ENCODE data around the gene HECTD4.

Gene HECTD4

DNA sequence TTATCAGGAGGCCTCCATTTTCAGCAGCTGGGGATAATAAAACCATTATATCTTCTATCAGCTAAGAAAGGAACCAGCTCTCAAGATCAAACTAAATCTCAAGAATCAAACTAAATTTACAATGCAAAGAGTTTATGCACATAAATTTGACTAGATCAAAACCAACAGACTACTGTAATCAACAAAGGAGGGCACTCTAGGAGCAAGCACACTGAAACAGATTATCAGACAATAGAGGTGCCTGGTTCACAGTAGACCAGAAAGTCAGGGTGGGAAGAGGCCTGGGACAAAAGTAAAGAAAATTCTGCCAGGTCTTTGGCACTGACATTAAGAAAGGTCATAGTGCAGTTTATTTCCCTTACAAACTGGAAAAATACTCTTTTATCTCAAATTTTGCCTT, 61.0 kb downstream of the HECTD4 start:
- DNase-seq (ENCODE audit: low read depth), result no peak

DNA sequence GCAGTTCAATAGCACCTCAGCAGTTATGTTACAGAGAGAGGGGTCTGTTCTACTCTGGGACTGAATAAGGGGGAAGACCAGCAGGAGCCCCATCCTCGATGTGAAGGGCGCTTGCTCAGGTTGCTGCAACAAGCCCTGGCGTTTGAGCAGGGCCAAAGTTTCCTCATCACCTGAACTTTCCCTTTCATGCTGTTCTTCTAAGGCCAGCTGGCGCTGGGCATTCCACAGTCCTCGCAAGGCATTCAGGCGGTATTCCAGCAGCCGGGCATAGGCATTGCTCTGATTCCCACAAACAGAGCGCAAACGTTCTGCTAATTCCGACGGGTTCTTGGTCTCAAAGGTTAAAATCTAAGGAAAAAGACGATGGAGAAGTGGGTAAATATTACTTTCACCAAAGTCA, 62.8 kb downstream of the HECTD4 start:
- DNase-seq (ENCODE audit: low read depth), result no peak

DNA sequence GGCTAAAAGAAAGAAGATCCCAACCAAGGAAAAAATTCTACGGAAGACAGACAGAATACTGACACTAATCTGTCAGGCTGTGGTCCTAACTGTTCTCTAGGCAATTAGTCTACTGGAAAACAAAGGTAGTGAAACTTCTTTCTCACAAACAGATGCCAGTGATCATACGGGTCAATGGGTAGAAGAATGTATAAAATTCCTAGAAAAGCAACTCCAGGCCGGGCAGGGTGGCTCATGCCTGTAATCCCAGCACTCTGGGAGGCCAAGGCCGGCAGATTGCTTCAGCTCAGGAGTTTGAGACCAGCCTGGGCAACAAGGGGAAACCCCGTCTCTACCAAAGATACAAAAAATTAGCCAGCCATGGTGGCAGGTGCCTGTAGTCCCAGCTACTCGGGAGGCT, 64.8 kb downstream of the HECTD4 start:
- DNase-seq (ENCODE audit: low read depth), result no peak

DNA sequence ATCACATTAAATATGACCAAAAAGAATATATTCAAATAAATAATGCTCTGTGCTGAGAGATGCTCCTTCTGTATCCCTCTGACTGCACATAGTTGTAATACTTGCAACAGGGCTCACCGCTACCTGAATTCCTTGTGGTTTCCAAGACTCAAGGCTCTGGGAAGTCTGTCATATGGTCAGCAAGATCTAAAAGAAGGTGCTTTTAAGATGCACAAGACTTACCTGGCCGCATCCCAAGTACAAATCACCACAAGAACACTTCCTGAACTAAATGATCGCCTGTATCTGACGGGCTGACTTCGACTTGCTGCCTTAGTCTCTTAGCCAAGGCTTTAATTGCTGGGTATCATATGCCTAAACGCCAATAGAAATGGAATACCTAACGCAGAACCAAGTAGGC, 67.2 kb downstream of the HECTD4 start:
- no peak for DNase-seq (ENCODE audit: low read depth)

DNA sequence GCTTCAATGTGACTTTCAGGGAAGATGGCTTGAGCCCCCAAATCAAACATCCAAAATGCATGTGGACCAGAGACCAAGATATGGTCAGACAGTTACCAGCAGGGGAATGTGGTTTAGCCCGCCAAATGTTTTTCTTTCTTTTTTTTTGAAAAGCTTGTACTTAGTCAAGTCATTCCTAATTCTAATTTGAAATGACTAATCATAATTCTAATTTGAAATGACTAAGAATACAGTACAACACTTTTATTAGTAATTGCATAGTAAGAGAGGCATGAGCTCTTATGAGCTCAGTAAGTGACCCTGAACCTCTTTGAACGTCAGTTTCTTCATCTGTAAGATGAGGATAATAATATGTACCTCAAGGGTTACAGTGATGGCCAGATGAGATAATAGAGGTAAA, 72.4 kb downstream of the HECTD4 start:
- no peak for DNase-seq (ENCODE audit: low read depth)

DNA sequence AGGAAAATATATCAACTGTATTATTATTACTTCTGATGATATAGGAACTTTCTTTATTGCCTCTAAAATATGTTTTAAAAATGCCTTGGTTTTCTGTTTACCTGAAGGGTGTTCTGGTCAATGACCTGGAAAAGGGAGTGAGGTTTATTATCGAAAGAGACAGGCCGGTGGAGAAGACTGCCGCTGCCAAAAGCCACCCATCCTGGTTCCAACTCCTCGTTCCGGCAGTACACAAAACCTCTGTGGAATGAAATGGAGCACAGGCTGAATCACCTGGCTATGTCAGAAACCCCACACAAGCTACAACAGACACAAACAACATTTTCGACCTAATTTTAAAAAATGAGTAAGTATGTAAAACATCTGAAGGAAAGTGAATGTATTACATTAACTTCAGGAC, 73.6 kb downstream of the HECTD4 start:
- DNase-seq (ENCODE audit: low read depth), result no peak

DNA sequence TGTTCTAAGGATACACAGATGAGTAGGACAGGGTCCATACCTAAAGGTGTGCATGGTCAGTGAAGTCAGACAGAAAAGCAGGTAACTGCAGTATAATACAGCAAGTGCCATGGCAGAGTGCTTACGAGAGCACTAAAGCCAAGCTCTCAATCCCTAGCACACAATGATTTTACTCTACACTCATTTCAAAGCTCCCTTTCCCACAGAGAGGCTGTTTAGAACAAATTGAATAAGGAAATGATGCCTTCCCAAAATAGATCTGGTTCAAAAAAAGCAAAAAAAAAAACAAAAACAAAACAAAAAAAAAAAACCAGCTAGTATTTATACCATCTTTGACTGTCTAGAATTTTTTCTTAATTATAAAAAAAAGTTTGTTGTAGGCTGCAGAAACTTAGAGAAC, 74.1 kb downstream of the HECTD4 start:
- DNase-seq (ENCODE audit: low read depth), result no peak

DNA sequence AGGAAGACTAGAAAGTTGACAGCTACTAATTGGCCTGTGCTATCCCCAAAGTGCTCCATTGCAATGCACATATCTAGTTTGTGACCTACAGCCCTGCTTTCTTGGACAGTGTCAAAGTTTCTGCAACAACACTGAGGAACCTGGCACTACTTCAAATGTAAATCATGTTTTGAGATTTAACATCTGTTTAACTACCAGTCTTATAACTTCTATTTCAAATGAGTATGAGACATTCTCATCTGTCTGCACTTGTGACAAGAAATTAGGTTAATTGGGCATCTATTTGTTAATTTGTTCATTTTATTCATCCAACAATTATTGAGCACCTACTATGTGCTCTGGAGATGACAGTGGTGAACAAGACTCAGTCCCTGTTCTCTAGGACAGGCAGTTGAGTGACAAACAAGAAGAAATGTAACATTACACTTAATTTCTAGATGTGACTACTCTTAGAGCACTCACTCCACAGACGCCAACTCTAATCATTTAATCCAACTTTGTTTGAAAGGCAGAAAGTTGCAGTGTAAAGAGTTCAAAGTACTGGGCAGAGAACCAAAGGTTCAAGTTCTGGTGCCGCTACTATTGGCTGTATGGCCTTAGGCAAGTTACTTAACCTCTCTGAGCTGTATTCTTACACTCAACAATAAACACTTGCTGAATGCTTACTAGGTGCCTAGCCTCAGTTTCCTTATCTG, 74.8 kb downstream of the HECTD4 start:
- DNase-seq (ENCODE audit: low read depth), result no peak

DNA sequence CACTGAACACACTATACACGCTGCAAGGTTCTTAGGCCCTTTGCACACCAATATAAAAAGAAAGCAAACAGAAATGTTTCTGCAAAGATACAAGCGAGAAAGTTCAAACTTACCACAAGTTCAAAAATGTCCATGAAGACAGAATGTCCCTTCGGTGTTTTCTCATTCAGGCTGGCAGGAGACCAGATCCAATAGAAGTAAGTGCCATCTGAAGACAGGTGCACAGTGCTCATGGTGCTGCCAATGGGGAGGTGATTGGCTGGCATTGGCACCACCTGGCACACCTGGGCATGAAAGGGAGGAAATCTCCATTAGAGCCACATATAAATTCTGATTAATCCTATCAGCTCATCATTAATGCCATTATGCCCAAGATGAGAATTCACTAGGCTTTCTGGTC, 76.3 kb downstream of the HECTD4 start:
- no peak for DNase-seq (ENCODE audit: low read depth)

DNA sequence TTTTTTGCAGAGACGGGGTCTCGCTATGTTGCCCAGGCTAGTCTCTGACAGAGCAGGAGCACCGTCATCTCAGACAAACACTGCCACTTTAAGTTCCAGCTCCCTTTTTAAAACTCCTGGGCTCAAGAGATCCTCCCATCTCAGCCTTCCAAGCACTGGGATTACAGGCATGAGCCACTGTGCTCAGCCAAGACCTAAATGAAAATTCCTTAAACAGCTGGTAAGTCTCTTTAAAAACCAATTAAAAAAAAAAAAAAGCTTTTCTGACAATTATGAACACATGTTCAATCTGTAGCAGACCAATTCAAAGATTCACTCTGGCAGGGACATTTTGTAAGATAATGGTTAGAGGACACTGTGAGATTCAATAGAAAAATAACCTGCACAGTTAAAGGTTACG, 77.8 kb downstream of the HECTD4 start:
- DNase-seq (ENCODE audit: low read depth), result no peak

DNA sequence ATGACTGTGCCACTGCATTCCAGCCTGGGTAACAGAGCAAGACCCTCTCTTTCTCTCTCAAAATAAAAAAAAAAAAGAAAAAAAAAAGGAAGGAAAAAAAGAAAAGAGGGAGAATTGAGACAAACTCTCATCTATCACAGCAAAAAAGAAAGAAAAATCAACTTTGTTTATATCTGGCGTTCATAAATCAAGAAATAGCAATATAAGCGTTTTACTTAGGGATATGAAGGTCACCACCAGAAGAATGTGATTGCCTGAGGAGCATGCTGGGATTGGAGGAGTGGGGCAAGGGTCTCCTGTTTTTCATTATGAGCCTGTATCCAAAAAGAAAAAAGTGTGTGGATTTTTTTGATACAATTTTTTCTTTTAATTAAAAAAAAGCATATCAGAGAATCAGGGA, 78.4 kb downstream of the HECTD4 start:
- no peak for DNase-seq (ENCODE audit: low read depth)

DNA sequence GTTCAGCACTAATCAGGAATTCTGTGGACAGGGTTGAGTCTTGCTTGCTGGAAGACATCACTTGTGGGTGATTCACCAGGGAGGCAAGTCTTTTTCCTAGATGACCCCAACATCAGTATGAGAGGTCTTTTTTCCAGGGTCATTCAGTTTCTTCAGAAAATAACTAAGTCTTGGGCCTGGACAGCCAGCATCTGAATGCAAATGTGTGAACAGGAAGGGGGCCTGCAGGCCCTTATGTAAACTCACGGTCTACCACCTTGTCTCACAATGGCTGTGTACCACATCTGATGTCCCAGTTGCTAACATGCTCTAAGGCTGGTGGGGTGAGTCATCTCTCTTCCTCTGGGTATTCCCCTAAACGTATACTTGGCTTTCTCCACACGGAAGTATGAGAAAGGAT, 79.2 kb downstream of the HECTD4 start:
- peak; percentile 2 for DNase-seq (ENCODE audit: low read depth)

DNA sequence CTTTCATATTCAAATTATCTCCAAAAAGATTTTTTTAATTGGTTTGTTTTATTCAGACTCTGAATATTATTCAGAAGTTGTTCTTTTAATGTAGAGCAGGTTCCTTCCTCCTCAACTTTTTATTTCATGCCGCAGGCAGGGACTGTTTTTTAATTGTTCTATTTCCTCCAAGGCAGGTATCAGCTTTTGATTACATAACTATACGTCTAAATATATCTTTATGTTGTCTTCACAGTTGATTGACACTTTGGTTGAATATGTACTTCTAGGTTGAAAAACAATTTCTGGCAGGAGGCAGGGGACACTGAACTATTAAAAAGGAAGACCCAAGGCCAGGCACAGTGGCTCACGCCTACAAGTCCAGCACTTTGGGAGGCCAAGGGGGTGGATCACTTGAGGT, 82.5 kb downstream of the HECTD4 start:
- DNase-seq (ENCODE audit: low read depth), result no peak

DNA sequence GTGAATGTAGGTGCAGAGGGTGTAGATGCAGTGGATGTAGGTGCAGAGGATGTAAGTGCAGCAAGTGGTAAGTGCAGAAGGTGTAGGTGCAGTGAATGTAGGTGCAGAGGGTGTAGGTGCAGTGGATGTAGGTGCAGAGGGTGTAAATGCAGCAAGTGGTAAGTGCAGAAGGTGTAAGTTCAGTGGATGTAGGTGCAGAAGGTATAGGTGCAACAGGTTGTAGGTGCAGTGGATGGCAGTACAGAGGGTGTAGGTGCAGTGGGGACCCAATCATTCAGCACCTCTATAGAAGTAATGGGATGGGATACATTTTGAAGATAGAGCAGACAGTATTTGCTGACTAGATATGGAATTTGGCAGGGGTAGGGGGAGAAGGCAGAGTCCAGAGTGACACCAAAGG, 85.0 kb downstream of the HECTD4 start:
- no peak for DNase-seq (ENCODE audit: low read depth)

DNA sequence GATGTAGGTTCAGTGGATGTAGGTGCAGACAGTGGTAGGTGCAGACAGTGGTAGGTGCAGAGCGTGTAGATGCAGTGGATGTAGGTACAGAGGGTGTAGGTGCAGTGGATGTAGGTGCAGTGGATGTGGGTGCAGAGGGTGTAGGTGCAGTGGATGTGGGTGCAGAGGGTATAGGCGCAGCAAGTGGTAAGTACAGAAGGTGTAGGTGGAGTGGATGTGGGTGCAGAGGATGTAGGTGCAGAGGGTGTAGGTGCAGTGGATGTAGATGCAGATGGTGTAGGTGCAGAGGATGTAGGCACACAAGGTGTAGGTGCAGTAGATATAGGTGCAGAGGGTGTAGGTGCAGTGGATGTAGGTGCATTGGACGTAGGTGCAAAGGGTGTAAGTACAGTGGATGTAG, 86.0 kb downstream of the HECTD4 start:
- no peak for DNase-seq (ENCODE audit: low read depth)

DNA sequence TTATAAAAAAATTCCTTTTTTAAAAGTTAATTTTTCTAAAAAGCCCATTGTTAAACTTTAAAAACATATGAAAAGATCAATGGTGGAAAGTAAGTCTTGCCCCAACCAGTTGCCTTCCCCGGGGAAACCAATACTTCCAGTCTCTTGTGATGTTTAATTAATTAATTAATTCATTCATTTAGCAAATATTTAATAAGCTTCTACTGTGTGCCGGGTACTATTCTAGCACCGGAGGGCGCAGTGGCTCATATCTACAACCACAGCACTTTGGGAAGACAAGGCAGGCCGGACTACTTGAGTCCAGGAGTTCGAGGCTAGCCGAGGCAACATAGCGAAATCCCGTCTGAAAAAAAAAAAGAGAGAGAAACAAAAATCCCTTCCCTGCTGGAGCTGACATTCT, 87.4 kb downstream of the HECTD4 start:
- DNase-seq (ENCODE audit: low read depth), result no peak

DNA sequence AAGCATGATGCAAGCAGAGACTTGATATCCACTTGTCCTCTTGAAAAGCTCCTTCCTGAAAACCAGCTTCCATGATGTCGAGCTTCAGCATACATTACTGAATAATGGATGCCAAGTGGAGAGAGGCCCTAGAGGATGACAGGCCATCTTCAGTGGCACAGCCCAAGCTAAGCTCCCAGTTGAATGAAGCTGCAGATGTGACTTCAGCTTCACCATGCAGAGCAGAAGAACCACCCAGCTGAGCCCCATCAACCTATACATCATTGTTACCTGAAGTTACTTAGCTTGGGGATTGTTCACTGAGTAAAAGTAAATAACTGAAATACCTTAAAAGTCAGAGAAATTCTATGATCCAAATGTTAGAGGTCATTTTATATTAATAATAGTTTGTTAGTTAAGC, 93.6 kb downstream of the HECTD4 start:
- DNase-seq (ENCODE audit: low read depth), result no peak

DNA sequence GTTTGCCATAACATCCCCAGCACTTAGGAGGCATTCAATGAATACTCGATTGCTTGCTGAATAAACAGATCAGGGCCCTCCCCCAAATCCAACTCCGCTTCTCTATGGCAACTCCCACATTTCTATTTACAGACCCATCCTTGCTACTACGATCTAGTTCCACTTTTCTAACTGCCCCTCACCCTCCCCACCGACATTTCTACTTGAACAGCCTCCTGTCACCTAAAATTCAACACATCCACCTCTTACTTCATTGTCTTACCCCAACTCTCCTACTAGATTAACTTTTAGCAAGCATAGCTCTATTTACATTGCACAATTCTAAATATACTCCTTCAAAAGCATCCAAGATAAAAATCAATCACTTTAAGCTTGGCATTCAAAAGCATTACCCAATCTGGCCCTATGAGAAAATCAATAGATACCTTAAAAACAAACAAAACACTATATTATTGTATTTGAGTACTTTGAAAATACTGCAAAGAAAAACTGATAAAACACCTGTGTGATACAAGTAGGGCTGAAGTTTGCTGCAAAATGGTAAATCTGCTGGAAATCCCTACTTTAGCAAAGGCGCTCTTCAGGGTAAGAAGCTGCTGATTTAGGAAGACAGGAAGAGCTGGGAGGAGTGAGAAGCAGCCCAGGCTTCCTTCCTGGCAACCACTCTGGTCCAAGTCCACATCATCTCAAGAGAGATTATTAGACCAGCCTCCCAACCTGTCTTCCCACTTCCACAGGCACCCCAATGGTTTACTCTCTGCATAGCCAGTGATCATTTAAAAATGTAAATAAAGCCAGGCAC, 96.4 kb downstream of the HECTD4 start:
- DNase-seq (ENCODE audit: low read depth), result no peak

DNA sequence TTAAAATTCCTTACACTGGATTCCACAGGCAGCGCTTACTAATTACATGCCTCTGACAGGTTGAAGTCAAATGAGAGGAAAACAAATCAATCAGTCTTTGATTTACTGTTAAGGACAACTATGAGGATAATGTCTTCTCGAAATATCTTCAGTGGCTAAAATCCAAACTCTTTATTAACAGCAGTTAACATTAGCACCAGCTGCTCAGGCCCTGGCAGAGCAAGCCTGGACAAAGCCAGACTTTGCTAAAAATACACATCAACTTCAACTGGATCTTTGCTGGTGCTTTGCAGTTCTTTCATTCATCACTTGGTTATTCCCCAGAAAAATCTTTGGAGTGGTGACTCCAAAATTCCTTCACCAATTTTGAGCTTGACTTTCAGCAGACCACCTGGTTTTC, 98.7 kb downstream of the HECTD4 start:
- no peak for DNase-seq (ENCODE audit: low read depth)

DNA sequence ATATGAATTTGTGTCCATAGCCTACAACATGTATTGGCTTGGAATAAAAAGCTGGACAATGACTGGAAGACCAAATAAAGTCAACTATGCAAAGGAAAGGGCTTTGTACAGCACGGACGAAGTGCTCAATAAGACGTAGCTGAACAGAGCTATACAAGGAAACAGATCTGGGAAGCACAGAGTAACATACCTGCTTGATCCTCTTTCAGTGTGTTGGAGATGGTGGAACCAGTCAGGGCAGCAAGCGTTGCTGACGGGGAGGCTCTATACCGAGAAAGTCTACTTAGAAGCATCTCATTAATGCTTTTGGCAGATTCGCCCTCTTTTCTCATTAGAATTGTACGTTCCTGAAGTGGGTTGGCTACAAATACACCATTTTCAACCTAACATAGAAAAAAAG, 99.3 kb downstream of the HECTD4 start:
- no peak for DNase-seq (ENCODE audit: low read depth)

DNA sequence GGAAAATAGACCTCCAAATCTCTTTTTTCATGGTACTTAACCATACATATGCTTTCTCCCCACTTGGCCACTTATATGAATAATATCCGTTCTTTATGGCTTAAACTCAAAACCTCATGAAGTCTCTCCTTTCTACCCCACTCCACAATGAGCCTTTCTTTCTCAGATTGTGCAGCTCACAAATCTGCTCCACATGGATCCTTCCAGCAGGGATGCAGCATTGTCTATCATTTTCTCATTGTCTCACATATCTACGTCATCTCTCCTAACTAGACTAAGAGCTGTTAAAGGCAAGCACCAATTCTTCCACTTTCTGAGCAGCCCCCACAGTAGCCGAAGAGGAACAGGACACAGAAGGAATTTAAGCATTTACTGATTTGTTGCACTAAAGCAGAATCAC, 106.4 kb downstream of the HECTD4 start:
- no peak for DNase-seq (ENCODE audit: low read depth)

DNA sequence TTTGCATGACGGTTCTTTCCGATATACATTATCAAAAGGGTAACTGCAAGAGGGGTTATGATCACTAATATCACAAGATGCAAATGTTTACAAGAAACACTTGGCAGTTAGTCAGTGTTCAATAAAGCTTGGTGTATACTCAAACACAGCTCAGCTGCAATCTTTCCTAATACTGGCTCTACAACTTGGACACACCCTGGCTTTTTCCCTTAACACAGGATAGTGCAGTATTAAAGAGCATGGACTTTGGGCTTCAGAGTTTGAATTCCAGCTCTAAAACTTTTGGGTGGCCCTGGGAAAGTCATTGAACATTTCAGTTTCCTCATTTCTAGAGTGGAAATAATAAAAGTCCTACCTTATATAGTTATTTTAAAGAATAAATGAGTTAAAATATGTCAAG, 107.0 kb downstream of the HECTD4 start:
- DNase-seq (ENCODE audit: low read depth), result no peak

DNA sequence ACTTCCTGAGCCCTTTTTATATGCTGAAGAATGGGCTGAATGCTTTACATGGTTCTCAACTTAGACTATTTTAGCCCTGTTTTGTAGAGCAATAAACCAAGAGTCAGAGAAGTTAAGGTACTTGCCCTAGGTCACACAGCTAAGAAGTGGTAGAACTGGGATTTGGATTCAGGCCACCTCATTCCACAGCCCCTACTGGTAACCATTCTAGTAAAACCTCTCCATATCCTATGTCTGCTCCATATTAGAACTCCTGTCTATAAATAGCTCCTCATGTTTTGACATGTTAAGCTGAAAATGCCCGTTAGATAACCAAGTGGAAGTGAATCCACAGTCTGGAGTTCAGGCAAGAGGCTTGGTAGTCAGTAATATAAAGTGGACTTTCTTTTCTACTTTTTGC, 111.6 kb downstream of the HECTD4 start:
- DNase-seq (ENCODE audit: low read depth), result no peak

DNA sequence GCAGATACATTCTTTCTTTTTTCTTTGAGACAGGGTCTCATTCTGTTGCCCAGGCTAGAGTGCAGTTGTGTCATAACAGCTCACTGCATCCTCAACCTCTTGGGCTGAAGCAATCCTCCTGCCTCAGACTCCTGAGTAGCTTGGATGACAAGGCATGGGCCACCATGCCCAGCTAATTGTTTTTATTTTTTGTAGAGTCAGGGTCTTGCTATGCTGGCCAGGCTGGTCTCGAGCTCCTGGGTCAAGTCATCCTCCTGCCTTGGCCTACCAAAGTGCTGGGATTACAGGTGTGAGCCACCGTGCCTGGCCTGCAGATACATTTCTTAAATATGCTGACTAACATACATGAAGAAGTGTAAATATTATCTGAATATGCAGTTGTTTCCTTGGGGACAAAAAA, 115.8 kb downstream of the HECTD4 start:
- no peak for DNase-seq (ENCODE audit: low read depth)

Data from stimulated activated CD8-positive, alpha-beta memory T cell treated with anti-CD3 and anti-CD28 coated beads, Interleukin-12 subunit alpha, Interleukin-12 subunit beta, amount 100 ng/mL, for 4 hours (primary cell).